GM12873 (cell line): ENCODE results near the gene LRBA.
A peak's percentile ranks its signal among the peaks of the same experiment; 100 is the strongest.

Experiments
- TF ChIP-seq, protein P1 (sequence below): IDR thresholded peaks from 2 replicates; pipeline ENCODE4 v1.5.1; 2012; ENCODE audit warnings: low read depth, mild to moderate bottlenecking, moderate library complexity, low read length, control low read depth; ENCODE audit not compliant: insufficient read depth; ENCODE audit errors: missing control alignments

The LRBA gene

DNA sequence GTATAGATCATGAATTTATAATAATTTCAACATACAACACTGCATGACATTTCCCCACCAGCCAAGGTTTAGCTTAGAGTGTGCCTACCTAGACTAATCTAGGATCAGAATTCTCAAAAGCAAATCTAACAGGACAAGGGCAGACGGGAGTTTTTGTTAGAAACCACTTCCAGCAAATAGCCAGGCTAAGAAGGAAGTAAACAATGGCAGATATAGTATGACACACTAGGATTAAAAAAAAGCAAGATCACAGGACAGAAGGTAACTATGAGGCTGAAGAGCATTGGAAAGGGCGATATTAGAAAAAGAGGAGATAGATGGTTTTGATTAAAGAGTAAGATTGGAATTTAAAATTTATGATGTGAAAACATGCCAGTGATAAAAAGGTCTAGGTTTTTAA, 124.8 kb downstream of the LRBA start:
- TF ChIP-seq, protein P1, sequence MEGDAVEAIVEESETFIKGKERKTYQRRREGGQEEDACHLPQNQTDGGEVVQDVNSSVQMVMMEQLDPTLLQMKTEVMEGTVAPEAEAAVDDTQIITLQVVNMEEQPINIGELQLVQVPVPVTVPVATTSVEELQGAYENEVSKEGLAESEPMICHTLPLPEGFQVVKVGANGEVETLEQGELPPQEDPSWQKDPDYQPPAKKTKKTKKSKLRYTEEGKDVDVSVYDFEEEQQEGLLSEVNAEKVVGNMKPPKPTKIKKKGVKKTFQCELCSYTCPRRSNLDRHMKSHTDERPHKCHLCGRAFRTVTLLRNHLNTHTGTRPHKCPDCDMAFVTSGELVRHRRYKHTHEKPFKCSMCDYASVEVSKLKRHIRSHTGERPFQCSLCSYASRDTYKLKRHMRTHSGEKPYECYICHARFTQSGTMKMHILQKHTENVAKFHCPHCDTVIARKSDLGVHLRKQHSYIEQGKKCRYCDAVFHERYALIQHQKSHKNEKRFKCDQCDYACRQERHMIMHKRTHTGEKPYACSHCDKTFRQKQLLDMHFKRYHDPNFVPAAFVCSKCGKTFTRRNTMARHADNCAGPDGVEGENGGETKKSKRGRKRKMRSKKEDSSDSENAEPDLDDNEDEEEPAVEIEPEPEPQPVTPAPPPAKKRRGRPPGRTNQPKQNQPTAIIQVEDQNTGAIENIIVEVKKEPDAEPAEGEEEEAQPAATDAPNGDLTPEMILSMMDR, result no peak

DNA sequence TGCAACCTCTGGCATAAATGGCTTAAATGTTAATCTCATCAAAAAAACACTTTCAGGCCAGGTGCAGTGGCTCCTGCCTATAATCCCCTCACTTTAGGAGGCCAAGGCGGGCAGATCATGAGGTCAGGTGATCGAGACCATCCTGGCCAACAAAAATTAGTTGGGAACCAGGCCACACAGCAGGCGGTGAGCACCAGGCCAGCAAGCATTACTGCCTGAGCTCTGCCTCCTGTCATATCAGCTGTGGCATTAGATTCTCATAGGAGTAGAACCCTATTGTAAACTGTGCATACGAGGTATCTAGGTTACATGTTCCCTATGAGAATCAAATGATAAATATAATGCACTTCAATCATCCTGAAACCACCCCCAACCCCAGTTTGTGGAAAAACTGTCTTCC, 125.8 kb downstream of the LRBA start:
- TF ChIP-seq, protein P1, result no peak

DNA sequence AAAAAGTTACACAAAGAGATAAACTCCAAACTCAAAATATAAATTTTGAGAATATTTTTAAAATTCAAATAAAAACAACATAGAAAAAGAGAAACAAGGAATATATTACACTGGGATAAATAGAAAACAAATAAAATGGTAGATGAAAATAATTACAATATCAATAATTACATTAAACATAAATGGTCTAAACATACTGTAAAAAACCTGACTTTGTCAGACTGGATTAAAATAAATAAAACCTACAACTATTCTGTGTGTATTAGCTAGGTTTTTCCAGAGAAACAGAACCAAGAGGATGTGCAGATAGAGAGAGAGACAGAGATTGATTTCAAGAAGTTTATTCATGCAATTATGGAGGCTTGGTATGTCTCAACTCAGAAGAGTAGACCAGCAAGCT, 126.5 kb downstream of the LRBA start:
- TF ChIP-seq, protein P1, result no peak

DNA sequence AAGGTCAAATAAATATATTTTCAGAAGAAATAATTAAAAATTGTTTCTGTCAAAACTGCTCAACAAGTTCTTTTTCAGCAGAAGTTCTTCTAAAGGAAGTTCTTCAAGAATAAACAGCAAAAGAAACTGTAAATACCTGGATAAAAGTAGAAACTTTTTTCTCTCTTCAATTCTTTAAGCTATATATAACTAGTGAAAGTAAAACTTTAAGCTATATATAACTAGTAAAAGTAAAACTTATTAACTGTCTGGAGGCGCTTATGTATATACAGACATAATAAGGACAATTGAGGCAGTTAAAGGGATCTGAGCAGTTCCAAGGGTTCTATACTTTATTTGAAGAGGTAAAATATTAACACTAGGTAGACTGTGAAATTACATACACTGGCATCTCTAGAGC, 126.9 kb downstream of the LRBA start:
- TF ChIP-seq, protein P1, result no peak

DNA sequence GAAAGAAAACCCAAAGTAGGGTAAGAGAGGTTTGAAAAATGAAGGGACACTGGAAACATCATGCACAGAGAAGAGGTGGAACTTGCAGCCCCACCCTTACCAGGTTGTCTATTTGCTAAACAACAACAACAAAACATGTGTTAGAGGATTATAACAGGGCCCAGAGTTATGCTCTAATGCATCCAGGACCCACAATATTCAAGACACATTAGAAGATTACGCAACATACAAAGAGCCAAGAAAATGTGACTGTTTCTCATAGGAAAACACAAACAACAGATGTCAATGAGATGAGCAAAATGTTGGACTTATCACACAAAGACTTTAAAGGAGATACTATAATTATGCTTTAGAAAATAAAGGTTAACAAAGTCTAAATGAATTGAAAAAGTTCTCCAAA, 128.5 kb downstream of the LRBA start:
- TF ChIP-seq, protein P1, result no peak

DNA sequence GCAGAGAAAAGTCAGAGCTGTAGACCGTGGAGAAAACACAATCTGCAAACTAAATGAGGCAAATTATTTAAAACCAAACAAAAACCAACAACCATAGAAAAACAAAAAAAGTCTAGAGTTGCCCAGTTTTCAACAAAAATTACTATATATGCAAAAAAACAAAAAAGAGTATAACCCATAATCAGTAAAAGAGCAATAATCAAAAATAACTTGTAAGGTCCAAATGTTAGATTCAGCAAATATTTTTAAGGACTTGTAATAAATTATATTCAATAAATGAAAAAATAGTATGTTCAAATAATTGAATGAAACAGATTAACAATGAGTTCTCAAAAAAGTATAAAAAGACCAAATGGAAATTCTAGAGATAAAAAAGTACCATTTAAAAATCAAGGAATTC, 130.5 kb downstream of the LRBA start:
- TF ChIP-seq, protein P1, result no peak

DNA sequence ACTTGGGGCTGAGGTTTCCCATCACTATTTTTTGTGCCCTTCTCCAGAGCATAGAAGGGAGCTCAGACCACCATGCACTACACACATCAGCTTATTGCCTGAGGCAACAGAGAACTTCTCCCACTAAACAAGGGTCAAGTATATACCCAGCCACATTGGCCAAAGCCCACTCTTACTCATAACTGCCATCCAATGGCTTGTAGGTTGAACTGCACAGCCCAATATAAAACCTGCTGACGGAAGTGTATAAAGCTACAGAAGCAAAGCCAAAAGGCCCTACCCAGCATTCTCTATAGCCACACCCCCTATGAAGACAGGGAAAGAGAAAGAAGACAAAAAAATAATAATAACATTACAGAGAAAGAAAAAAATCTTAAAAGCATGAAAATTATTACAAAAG, 139.7 kb downstream of the LRBA start:
- TF ChIP-seq, protein P1, result peak; percentile 8
